Panc1 (cell line): ENCODE data around the gene SCNN1G. TPM values are rescaled to one million over a fixed set of nuclear protein-coding genes. Genes with fewer than 3 reads are reported as not detected.
"Not testable (repeated sequence)": the region's sequence is repeated elsewhere in the genome, so short reads cannot be mapped to it uniquely, and the experiment has no call there.

ENCODE experiments used
- ATAC-seq: fragments of 200-7000 bp; cut with Tn5 transposase; 2 replicates; pipeline ENCODE4 v1.9.1; 2020; ENCODE audit warnings: mild to moderate bottlenecking, moderate library complexity
- BruUV-seq: library from RNA; stranded (reverse); fragments of 400-500 nt; replicated peaks from 2 replicates; lab custom pipeline; 2021; lab: Mats Ljungman, UMichigan
- CTCF ChIA-PET: fragments of 300-600 bp; sonication (Branson Sonifier 250); formaldehyde crosslinking; loops from one replicate; lab custom pipeline; 2022; ENCODE audit warnings: antibody characterized with exemption; lab: Charles Lee
- POLR2A ChIA-PET: fragments of 300-600 bp; sonication (Branson Sonifier 250); formaldehyde crosslinking; loops from one replicate; lab custom pipeline; 2022; ENCODE audit warnings: antibody characterized with exemption; lab: Charles Lee
- DNase-seq: peaks from one replicate; pipeline ENCODE4 v3.0.0-alpha.2; 2010; ENCODE audit warnings: low read depth, low spot score
- H3K27ac ChIP-seq: 2 replicates; pipeline ENCODE4 v1.5.1; 2011; ENCODE audit warnings: mild to moderate bottlenecking, low read length, inconsistent platforms
- H3K27me3 ChIP-seq: fragments of 200-500 bp; sonication (Bioruptor generic); 2 replicates; pipeline ENCODE4 v1.6.0; 2014; ENCODE audit warnings: low read length, inconsistent platforms; ENCODE audit not compliant: control insufficient read depth, insufficient read depth
- H3K36me3 ChIP-seq: fragments of 200-500 bp; sonication (Bioruptor generic); 2 replicates; pipeline ENCODE4 v1.5.1; 2014; ENCODE audit warnings: inconsistent platforms, mild to moderate bottlenecking, low read length, moderate library complexity; ENCODE audit not compliant: control insufficient read depth, insufficient read depth
- H3K4me1 ChIP-seq: 2 replicates; pipeline ENCODE4 v1.5.1; 2011; ENCODE audit warnings: inconsistent platforms, mild to moderate bottlenecking, low read length, moderate library complexity; ENCODE audit not compliant: control insufficient read depth, insufficient read depth
- H3K4me3 ChIP-seq, 2 experiments: 2 replicates each; pipeline ENCODE4 v1.5.1; 2011 to 2012; ENCODE audit warnings: low read depth in 2 of 2, low read length in 2 of 2, mild to moderate bottlenecking in 2 of 2, inconsistent platforms in 1 of 2, moderate library complexity in 1 of 2
- H3K9me3 ChIP-seq: fragments of 200-500 bp; sonication (Bioruptor generic); 2 replicates; pipeline ENCODE4 v1.5.1; 2014; ENCODE audit warnings: low read depth, mild to moderate bottlenecking, inconsistent platforms, low read length, moderate library complexity; ENCODE audit not compliant: control insufficient read depth, insufficient read depth
- POLR2AphosphoS5 ChIP-seq: IDR thresholded peaks from 2 replicates; pipeline ENCODE4 v1.6.1; 2012; ENCODE audit warnings: mild to moderate bottlenecking, low read depth, low read length, moderate library complexity
- SIN3A ChIP-seq: IDR thresholded peaks from 2 replicates; pipeline ENCODE4 v1.6.1; 2012; ENCODE audit warnings: low read depth, mild to moderate bottlenecking, low read length, moderate library complexity, borderline replicate concordance; ENCODE audit not compliant: insufficient read depth
- TCF7L2 ChIP-seq: IDR thresholded peaks from 2 replicates; pipeline ENCODE4 v1.6.1; 2011; ENCODE audit warnings: mild to moderate bottlenecking, low read depth, low read length, inconsistent platforms
- in situ Hi-C: cut with HindIII; loops from 2 replicates; pipeline ENCODE4 v1.10.0; 2016; ENCODE audit warnings: low sequenced_read_pairs, low pct_unique_long_range_greater_than_20kb
- intact Hi-C: fragments of 100-400 bp; cut with micrococcal nuclease; formaldehyde crosslinking; loops from one replicate; pipeline ENCODE4 v1.10.0; 2022; ENCODE audit not compliant: unreplicated experiment
- total RNA-seq: library from RNA; stranded (reverse); gene quantifications from one replicate; pipeline ENCODE4 v1.2.1, GENCODE V29; 2021; ENCODE audit not compliant: unreplicated experiment
- TF ChIP-seq, protein P1 (sequence below): fragments of 450-650 bp; IDR thresholded peaks from 2 replicates; pipeline ENCODE4 v1.5.1; 2017; ENCODE audit warnings: mild to moderate bottlenecking
- TF ChIP-seq, protein P2 (sequence below), 2 experiments: IDR thresholded peaks; 2 replicates each; pipeline ENCODE4 v1.6.1; 2011 to 2012; ENCODE audit warnings: low read depth in 2 of 2, control low read depth in 1 of 2, low read length in 1 of 2, mild to moderate bottlenecking in 1 of 2, moderate library complexity in 1 of 2; ENCODE audit not compliant: insufficient read depth in 1 of 2

Gene SCNN1G
- total RNA-seq, 1 experiment from 2014 or later = 3.4 TPM

DNA sequence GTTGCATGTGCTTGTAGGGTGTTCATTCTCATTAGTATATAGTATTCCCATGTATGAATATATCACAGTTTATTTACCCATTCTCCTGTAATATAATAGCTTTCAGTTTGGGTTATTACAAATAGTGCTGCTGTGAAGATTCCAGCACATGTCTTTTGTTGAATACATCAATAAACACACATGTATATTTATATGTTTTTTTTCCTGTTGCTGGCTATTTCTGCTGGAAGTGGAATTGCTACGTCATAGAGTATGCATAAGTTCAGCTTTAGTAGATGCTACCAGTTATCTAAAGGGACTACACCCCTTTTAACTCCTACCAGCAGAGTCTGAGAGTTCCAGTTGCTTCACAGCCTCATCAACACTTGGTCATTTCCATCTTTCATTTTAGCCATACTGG lies 67.3 kb downstream of the SCNN1G start:
- ATAC-seq = no peak
- POLR2A ChIA-PET = no interaction called here
- H3K36me3 ChIP-seq = no peaks in the 10 kb centered on the region
- BruUV-seq = no TSS peak
- no peak for DNase-seq
- no peaks in the 10 kb centered on the region for H3K27me3 ChIP-seq
- CTCF ChIA-PET = interaction anchor here (0.7 kb wide), 1 partner anchor 132 kb away, joined by 8 read pairs; no protein-coding TSS in a partner anchor
- no peak overlapping the region for H3K27ac ChIP-seq
- in situ Hi-C loops (no loop called here), intact Hi-C loops (no loop called here)
- H3K4me3 ChIP-seq = no peak overlapping the region
- no peaks in the 10 kb centered on the region; the same call in 1 of the 2 replicates for H3K9me3 ChIP-seq
- H3K4me1 ChIP-seq = peaks cover 5% of the 10 kb centered on the region
- TF ChIP-seq, protein P1, sequence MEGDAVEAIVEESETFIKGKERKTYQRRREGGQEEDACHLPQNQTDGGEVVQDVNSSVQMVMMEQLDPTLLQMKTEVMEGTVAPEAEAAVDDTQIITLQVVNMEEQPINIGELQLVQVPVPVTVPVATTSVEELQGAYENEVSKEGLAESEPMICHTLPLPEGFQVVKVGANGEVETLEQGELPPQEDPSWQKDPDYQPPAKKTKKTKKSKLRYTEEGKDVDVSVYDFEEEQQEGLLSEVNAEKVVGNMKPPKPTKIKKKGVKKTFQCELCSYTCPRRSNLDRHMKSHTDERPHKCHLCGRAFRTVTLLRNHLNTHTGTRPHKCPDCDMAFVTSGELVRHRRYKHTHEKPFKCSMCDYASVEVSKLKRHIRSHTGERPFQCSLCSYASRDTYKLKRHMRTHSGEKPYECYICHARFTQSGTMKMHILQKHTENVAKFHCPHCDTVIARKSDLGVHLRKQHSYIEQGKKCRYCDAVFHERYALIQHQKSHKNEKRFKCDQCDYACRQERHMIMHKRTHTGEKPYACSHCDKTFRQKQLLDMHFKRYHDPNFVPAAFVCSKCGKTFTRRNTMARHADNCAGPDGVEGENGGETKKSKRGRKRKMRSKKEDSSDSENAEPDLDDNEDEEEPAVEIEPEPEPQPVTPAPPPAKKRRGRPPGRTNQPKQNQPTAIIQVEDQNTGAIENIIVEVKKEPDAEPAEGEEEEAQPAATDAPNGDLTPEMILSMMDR = no peak
- TF ChIP-seq TCF7L2 = no peak
- TF ChIP-seq POLR2AphosphoS5 = no peak
- TF ChIP-seq SIN3A = no peak
- TF ChIP-seq, protein P2, sequence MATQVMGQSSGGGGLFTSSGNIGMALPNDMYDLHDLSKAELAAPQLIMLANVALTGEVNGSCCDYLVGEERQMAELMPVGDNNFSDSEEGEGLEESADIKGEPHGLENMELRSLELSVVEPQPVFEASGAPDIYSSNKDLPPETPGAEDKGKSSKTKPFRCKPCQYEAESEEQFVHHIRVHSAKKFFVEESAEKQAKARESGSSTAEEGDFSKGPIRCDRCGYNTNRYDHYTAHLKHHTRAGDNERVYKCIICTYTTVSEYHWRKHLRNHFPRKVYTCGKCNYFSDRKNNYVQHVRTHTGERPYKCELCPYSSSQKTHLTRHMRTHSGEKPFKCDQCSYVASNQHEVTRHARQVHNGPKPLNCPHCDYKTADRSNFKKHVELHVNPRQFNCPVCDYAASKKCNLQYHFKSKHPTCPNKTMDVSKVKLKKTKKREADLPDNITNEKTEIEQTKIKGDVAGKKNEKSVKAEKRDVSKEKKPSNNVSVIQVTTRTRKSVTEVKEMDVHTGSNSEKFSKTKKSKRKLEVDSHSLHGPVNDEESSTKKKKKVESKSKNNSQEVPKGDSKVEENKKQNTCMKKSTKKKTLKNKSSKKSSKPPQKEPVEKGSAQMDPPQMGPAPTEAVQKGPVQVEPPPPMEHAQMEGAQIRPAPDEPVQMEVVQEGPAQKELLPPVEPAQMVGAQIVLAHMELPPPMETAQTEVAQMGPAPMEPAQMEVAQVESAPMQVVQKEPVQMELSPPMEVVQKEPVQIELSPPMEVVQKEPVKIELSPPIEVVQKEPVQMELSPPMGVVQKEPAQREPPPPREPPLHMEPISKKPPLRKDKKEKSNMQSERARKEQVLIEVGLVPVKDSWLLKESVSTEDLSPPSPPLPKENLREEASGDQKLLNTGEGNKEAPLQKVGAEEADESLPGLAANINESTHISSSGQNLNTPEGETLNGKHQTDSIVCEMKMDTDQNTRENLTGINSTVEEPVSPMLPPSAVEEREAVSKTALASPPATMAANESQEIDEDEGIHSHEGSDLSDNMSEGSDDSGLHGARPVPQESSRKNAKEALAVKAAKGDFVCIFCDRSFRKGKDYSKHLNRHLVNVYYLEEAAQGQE (IDR thresholded peaks at IDR 0.05; ENCODE audit: insufficient read depth in 1 of 2, low read depth in 2 of 2, low read length in 1 of 2) = no peak

DNA sequence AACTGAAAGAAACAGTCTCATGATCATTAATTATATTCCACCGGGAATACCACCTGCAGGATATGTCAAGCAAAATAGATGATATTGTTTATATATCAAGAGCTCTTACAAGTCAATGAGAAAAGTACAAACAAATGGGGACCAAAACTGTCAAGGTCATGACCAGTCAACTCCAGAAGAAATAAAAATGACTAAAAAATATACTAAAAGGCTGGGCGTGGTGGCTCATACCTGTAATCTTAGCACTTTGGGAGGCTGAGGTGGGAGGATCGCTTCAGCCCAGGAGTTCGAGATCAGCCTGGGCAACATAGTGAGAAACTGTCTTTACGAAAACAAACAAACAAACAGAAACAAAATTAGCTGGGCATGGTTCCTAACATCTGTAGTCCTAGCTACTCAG lies 69.8 kb downstream of the SCNN1G start:
- peaks cover 5% of the 10 kb centered on the region for H3K4me1 ChIP-seq
- intact Hi-C loops = no loop called here
- ATAC-seq (no peak), DNase-seq (no peak)
- no peak overlapping the region for H3K27ac ChIP-seq
- H3K9me3 ChIP-seq = no peaks in the 10 kb centered on the region; the same call in 1 of the 2 replicates
- ChIA-PET CTCF (no interaction called here), POLR2A (no interaction called here)
- no peak overlapping the region for H3K4me3 ChIP-seq
- TF ChIP-seq, protein P1 = no peak
- no peak for TF ChIP-seq SIN3A
- TF ChIP-seq, protein P2 (IDR thresholded peaks at IDR 0.05; ENCODE audit: insufficient read depth in 1 of 2, low read depth in 2 of 2, low read length in 1 of 2) = no peak
- TF ChIP-seq TCF7L2 = no peak
- TF ChIP-seq POLR2AphosphoS5 = no peak
- H3K36me3 ChIP-seq = no peaks in the 10 kb centered on the region
- BruUV-seq = no TSS peak
- H3K27me3 ChIP-seq = no peaks in the 10 kb centered on the region
- in situ Hi-C loops = no loop called here

DNA sequence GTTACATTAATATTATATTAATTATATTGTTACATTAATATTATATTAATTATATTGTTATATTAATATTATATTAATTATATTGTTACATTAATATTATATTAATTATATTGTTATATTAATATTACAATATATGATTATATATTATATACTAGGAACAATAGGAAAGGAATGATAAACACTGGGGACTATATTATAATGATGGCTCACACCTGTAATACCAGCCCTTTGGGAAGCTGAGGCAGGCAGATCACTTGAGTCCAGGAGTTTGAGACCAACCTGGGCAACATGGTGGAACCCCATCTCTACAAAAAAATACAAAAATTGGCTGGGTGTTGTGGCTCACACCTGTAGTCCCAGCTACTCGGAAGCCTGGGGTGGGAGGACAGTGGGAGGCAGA lies 71.1 kb downstream of the SCNN1G start:
- in situ Hi-C loops, DNase-seq, H3K9me3 ChIP-seq, H3K27ac ChIP-seq, POLR2A ChIA-PET, H3K27me3 ChIP-seq, H3K4me1 ChIP-seq, BruUV-seq, ATAC-seq, H3K4me3 ChIP-seq, CTCF ChIA-PET, H3K36me3 ChIP-seq, intact Hi-C loops: not testable (repeated sequence)
